HG02885 (cell line): ENCODE results near the gene NARF.
"Not testable (repeated sequence)": the region's sequence is repeated elsewhere in the genome, so short reads cannot be mapped to it uniquely, and the experiment has no call there.

ENCODE experiments used
- ATAC-seq: cut with Tn5 transposase; IDR thresholded peaks from one replicate; pipeline ENCODE4 v1.9.1; 2021; ENCODE audit warnings: mild to moderate bottlenecking; ENCODE audit not compliant: unreplicated experiment, poor library complexity

Gene NARF

GRCh38 chr17:82528484-82529265 is 70.1 kb downstream of the NARF start:
- no peak for ATAC-seq

GRCh38 chr17:82529914-82530300 is 71.4 kb downstream of the NARF start:
- no peak for ATAC-seq

- ATAC-seq = no peak
Measured at GRCh38 chr17:82531431-82531881, 72.9 kb downstream of the NARF start.

GRCh38 chr17:82534401-82534812 is 75.9 kb downstream of the NARF start:
- no peak for ATAC-seq

GRCh38 chr17:82536512-82537201 is 78.1 kb downstream of the NARF start:
- ATAC-seq = no peak

- not testable (repeated sequence) for ATAC-seq
Measured at GRCh38 chr17:82537228-82537627, 78.7 kb downstream of the NARF start.

- ATAC-seq = not testable (repeated sequence)
Measured at GRCh38 chr17:82539076-82539475, 80.5 kb downstream of the NARF start.
